MM.1S (cell line): ENCODE data around the gene ARSI.

Source experiments
- DNase-seq: peaks from one replicate; pipeline ENCODE4 v3.0.0-alpha.2; 2015
- H2AFZ ChIP-seq: fragments of 300-600 bp; sonication (generic); 2 replicates; pipeline ENCODE4 v1.6.0; 2016; ENCODE audit warnings: antibody characterized with exemption, low read length
- H3F3A ChIP-seq: fragments of 300-600 bp; sonication (generic); 2 replicates; pipeline ENCODE4 v1.6.1; 2016; ENCODE audit warnings: mild to moderate bottlenecking, antibody characterized with exemption, low read length, moderate library complexity, mixed read lengths; ENCODE audit not compliant: insufficient read depth
- H3K27ac ChIP-seq: fragments of 300-600 bp; sonication (generic); 2 replicates; pipeline ENCODE4 v1.5.1; 2016; ENCODE audit warnings: mild to moderate bottlenecking, low read length
- H3K27me3 ChIP-seq: fragments of 300-600 bp; sonication (generic); replicated peaks from 2 replicates; pipeline ENCODE4 v1.6.0; 2016; ENCODE audit warnings: low read length; ENCODE audit not compliant: insufficient read depth
- H3K36me3 ChIP-seq: fragments of 300-600 bp; sonication (generic); replicated peaks from 2 replicates; pipeline ENCODE4 v1.6.1; 2016; ENCODE audit warnings: mild to moderate bottlenecking, low read length, mixed read lengths; ENCODE audit not compliant: insufficient read depth
- H3K4me1 ChIP-seq: fragments of 300-600 bp; sonication (generic); 2 replicates; pipeline ENCODE4 v1.6.1; 2016; ENCODE audit warnings: low read length, mixed read lengths
- H3K4me2 ChIP-seq: fragments of 300-600 bp; sonication (generic); 2 replicates; pipeline ENCODE4 v1.6.0; 2016; ENCODE audit warnings: low read depth, low read length
- H3K4me3 ChIP-seq: fragments of 300-600 bp; sonication (generic); 2 replicates; pipeline ENCODE4 v1.5.1; 2016; ENCODE audit warnings: low read length, mixed read lengths
- H3K79me2 ChIP-seq: fragments of 300-600 bp; sonication (generic); 2 replicates; pipeline ENCODE4 v1.6.1; 2016; ENCODE audit warnings: mixed run types, low read length, mixed read lengths
- H3K9ac ChIP-seq: fragments of 300-600 bp; sonication (generic); 2 replicates; pipeline ENCODE4 v1.6.1; 2016; ENCODE audit warnings: low read length, mixed read lengths
- H3K9me2 ChIP-seq: fragments of 300-600 bp; sonication (generic); replicated peaks from 2 replicates; pipeline ENCODE4 v1.6.1; 2016; ENCODE audit warnings: mild to moderate bottlenecking, low read length, mixed read lengths; ENCODE audit not compliant: insufficient read depth
- H3K9me3 ChIP-seq: fragments of 300-600 bp; sonication (generic); replicated peaks from 2 replicates; pipeline ENCODE4 v1.6.1; 2016; ENCODE audit warnings: mild to moderate bottlenecking, low read length, mixed read lengths; ENCODE audit not compliant: insufficient read depth
- H4K20me1 ChIP-seq: fragments of 300-600 bp; sonication (generic); 2 replicates; pipeline ENCODE4 v1.6.1; 2016; ENCODE audit warnings: mild to moderate bottlenecking, low read length, moderate library complexity, mixed read lengths; ENCODE audit not compliant: insufficient read depth
- CTCF ChIP-seq: fragments of 300-600 bp; sonication (generic); IDR thresholded peaks from 2 replicates; pipeline ENCODE4 v1.5.1; 2016; ENCODE audit warnings: antibody characterized with exemption, low read length, mixed read lengths
- EZH2 ChIP-seq: fragments of 300-600 bp; sonication (generic); optimal IDR thresholded peaks from 2 replicates; pipeline ENCODE3; 2017; ENCODE audit warnings: low read depth, mild to moderate bottlenecking, antibody characterized with exemption, low read length, mixed read lengths
- EZH2phosphoT487 ChIP-seq: fragments of 300-600 bp; sonication (generic); IDR thresholded peaks from 2 replicates; pipeline ENCODE4 v1.6.1; 2018; ENCODE audit warnings: antibody characterized with exemption, low read length

The ARSI gene

GRCh38 chr5:150301170-150301505 lies 1.6 kb downstream of the ARSI start:
- DNase-seq = no peak
- Histone ChIP-seq H3K27ac (no peak overlapping the region), H3K4me2 (0 out of 2 replicates have a peak overlapping the region, but pooled peaks have one; percentile 80), H3K4me3 (no peak overlapping the region), H3K4me1 (peaks cover 21% of the 10 kb centered on the region), H4K20me1 (no peaks in the 10 kb centered on the region), H3K9me3 (no peaks in the 10 kb centered on the region), H2AFZ (no peak overlapping the region), H3K9me2 (no peaks in the 10 kb centered on the region), H3K27me3 (no peaks in the 10 kb centered on the region), H3K36me3 (no peaks in the 10 kb centered on the region), H3K9ac (no peak overlapping the region), H3K79me2 (no peaks in the 10 kb centered on the region), H3F3A (0 out of 2 replicates have a peak, but pooled peaks cover 3% of the 10 kb centered on the region)
- TF ChIP-seq CTCF (no peak), EZH2 (no peak), EZH2phosphoT487 (no peak)

GRCh38 chr5:150300496-150301169 lies 2.1 kb downstream of the ARSI start:
- H3K4me2 ChIP-seq = peak overlapping the region; percentile 48

GRCh38 chr5:150299571-150300327 lies 3.0 kb downstream of the ARSI start:
- H3K27ac ChIP-seq = peak overlapping the region; percentile 5; the same call in 1 of the 2 replicates

More at GRCh38 chr5:150300496-150301169, 2.1 kb downstream of the ARSI start:
- TF ChIP-seq EZH2phosphoT487 = no peak
- TF ChIP-seq EZH2 = no peak
- no peak for TF ChIP-seq CTCF
- Histone ChIP-seq H3K36me3 (no peaks in the 10 kb centered on the region), H3K9ac (no peak overlapping the region), H3K27ac (no peak overlapping the region), H2AFZ (no peak overlapping the region), H4K20me1 (no peaks in the 10 kb centered on the region), H3K9me3 (no peaks in the 10 kb centered on the region), H3K79me2 (no peaks in the 10 kb centered on the region), H3K27me3 (no peaks in the 10 kb centered on the region), H3F3A (0 out of 2 replicates have a peak, but pooled peaks cover 3% of the 10 kb centered on the region), H3K4me3 (no peak overlapping the region), H3K9me2 (no peaks in the 10 kb centered on the region), H3K4me1 (peaks cover 20% of the 10 kb centered on the region)
- no peak for DNase-seq

More at GRCh38 chr5:150299571-150300327, 3.0 kb downstream of the ARSI start:
- Histone ChIP-seq H3K27me3 (no peaks in the 10 kb centered on the region), H4K20me1 (no peaks in the 10 kb centered on the region), H3K9me2 (no peaks in the 10 kb centered on the region), H3K9ac (no peak overlapping the region), H3K36me3 (no peaks in the 10 kb centered on the region), H3K4me1 (peaks cover 14% of the 10 kb centered on the region), H3K9me3 (no peaks in the 10 kb centered on the region), H3F3A (0 out of 2 replicates have a peak, but pooled peaks cover 3% of the 10 kb centered on the region), H2AFZ (no peak overlapping the region), H3K79me2 (no peaks in the 10 kb centered on the region), H3K4me3 (no peak overlapping the region), H3K4me2 (peak overlapping the region; percentile 48)
- TF ChIP-seq CTCF = no peak
- no peak for TF ChIP-seq EZH2phosphoT487
- no peak for TF ChIP-seq EZH2
- DNase-seq = peak; percentile 49
